Vagina (tissue), 2 donors: ENCODE data around the gene ZNF726.
"Not testable (repeated sequence)": the region's sequence is repeated elsewhere in the genome, so short reads cannot be mapped to it uniquely, and the experiment has no call there.

Source experiments
- CTCF ChIP-seq, 3 experiments: fragments of 450-650 bp in 2 of 3; fragments of 200-600 bp in 1 of 3; sonication (generic) in 1 of 3; IDR thresholded peaks; one replicate each; pipeline ENCODE4 v1.5.1; 2017 to 2019; ENCODE audit warnings: antibody characterized with exemption in 3 of 3, mild to moderate bottlenecking in 2 of 3, moderate library complexity in 2 of 3
- POLR2A ChIP-seq, 2 donors: fragments of 450-650 bp; IDR thresholded peaks; one replicate each; pipeline ENCODE4 v1.6.1; 2017; ENCODE audit warnings: antibody characterized with exemption in 2 of 2, mild to moderate bottlenecking in 2 of 2, moderate library complexity in 2 of 2
- POLR2AphosphoS5 ChIP-seq, 2 donors: sonication (generic); formaldehyde crosslinking; IDR thresholded peaks; one replicate each; pipeline ENCODE4 v1.9.0; 2017; ENCODE audit warnings: antibody characterized with exemption in 2 of 2, mild to moderate bottlenecking in 2 of 2, low read depth in 1 of 2; ENCODE audit not compliant: insufficient read depth in 1 of 2

GRCh38 chr19:23964334-23964733 lies 49.6 kb downstream of the ZNF726 start:
- not testable (repeated sequence) for TF ChIP-seq POLR2AphosphoS5 (IDR thresholded peaks at IDR 0.05; ENCODE audit: insufficient read depth in 1 of 2, low read depth in 1 of 2); CTCF (IDR thresholded peaks at IDR 0.05); POLR2A (IDR thresholded peaks at IDR 0.05)
